Measurements from ENCODE around the gene MTNR1B. TPM values are rescaled to one million over a fixed set of nuclear protein-coding genes. Genes with fewer than 3 reads are reported as not detected.

The MTNR1B gene
- total RNA-seq: under 1 TPM in 1 of 2 donors, not detected in 1; 0.62 TPM

GRCh38 chr11:92969634-92970347, at the start of gene MTNR1B:
Gene MTNR1B (plus strand): TSS chr11:92969651. CDS start chr11:92969726, 75 bp downstream.
- TF ChIP-seq POLR2AphosphoS5 (IDR thresholded peaks at IDR 0.05) (no peak), POLR2A (IDR thresholded peaks at IDR 0.05) (no peak), CTCF (IDR thresholded peaks at IDR 0.05) (no peak)
- intact Hi-C loops (cut with DNase I): no loop called here
- DNase-seq (ENCODE audit: low spot score): no peak
- no peaks in the 10 kb centered on the region for H3K9me3 ChIP-seq
- no peak within 1 kb of the TSS for H3K27ac ChIP-seq
- H3K4me1 ChIP-seq (replicated peaks): no peaks in the 10 kb centered on the region
- no peak within 1 kb of the TSS for H3K4me3 ChIP-seq
- H3K36me3 ChIP-seq: no peaks in the 10 kb centered on the region
- 16% methylated on average over 54 of the region's 58 CpGs for WGBS
- peaks cover 5% of the 10 kb centered on the region for H3K27me3 ChIP-seq (replicated peaks; ENCODE audit: insufficient read depth)

DNA sequence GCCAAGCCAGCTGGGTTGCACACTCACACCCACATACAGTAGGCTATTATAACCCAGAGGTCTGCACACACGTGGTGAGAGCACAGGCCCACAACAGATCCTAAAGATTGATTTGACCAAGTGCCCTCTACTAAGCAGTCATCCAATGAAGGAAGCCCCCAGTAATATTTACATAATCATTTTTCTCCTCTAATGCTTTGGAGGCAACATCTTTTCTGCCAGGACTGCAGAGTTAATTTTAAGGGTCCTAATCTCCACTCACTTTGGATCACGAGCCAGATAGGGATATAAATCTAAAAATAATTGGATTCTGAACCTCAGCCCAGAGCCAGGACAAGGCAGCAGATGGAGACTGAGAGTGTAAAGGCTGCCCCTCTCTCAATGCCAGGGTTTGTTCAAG, 49.1 kb upstream of the MTNR1B start:
- H3K36me3 ChIP-seq: no peaks in the 10 kb centered on the region
- no peak overlapping the region for H3K4me3 ChIP-seq
- TF ChIP-seq CTCF (IDR thresholded peaks at IDR 0.05) (no peak), POLR2AphosphoS5 (IDR thresholded peaks at IDR 0.05) (no peak), POLR2A (IDR thresholded peaks at IDR 0.05) (no peak)
- no peaks in the 10 kb centered on the region for H3K4me1 ChIP-seq (replicated peaks)
- 14% methylated on average over 2 of the region's 2 CpGs for WGBS
- H3K27ac ChIP-seq: no peak overlapping the region
- no peak for DNase-seq (ENCODE audit: low spot score)
- H3K9me3 ChIP-seq: no peaks in the 10 kb centered on the region
- intact Hi-C loops (cut with DNase I): no loop called here
- no peaks in the 10 kb centered on the region for H3K27me3 ChIP-seq (replicated peaks; ENCODE audit: insufficient read depth)

DNA sequence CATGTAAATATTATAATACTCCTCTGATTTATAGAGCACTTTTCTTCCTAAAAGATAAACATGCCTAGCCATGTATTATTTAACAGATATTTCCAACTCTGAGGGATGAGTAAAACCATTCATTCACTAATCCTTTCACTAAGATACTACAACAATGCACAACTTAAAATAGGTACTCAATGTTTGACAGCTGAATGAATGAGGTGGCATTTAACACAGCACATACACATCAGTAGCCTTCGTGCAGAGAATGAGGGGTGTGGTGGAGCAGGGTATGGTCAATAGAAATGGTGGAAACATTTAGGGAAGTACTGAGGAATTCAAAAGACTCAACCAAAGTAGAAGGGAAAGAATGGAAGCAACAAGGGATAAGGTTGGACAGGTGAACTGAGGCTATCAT, 46.7 kb upstream of the MTNR1B start:
- no peak overlapping the region for H3K4me3 ChIP-seq
- TF ChIP-seq POLR2A (IDR thresholded peaks at IDR 0.05) (no peak), CTCF (IDR thresholded peaks at IDR 0.05) (no peak), POLR2AphosphoS5 (IDR thresholded peaks at IDR 0.05) (no peak)
- no peaks in the 10 kb centered on the region for H3K27me3 ChIP-seq (replicated peaks; ENCODE audit: insufficient read depth)
- WGBS: 13% methylated on average over 1 of the region's 1 CpG
- H3K27ac ChIP-seq: no peak overlapping the region
- H3K9me3 ChIP-seq: no peaks in the 10 kb centered on the region
- DNase-seq (ENCODE audit: low spot score): no peak
- no peaks in the 10 kb centered on the region for H3K4me1 ChIP-seq (replicated peaks)
- no peaks in the 10 kb centered on the region for H3K36me3 ChIP-seq
- intact Hi-C loops (cut with DNase I): no loop called here

DNA sequence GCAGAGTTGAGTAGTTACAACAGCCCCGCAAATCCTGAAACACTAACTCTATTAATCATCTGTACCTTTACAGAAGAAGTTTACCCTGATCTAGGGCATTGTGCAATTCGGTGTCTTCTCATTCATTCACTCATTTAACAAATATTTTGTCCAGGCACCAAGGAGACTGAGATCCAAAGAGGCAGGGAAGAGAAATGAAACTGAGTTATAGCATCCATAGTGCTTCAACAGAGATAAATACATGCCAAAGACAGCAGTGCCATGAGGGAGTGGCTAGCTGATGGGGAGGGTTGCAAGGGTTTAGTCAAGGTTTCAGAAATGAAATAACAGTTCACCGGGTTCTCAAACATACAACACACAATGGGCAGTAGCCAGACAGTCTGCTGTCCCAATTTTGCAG, 40.2 kb upstream of the MTNR1B start:
- TF ChIP-seq CTCF (IDR thresholded peaks at IDR 0.05) (no peak), POLR2A (IDR thresholded peaks at IDR 0.05) (no peak), POLR2AphosphoS5 (IDR thresholded peaks at IDR 0.05) (no peak)
- no peak for DNase-seq (ENCODE audit: low spot score)
- H3K36me3 ChIP-seq: no peaks in the 10 kb centered on the region
- H3K27me3 ChIP-seq (replicated peaks; ENCODE audit: insufficient read depth): no peaks in the 10 kb centered on the region
- 82% methylated on average over 3 of the region's 3 CpGs for WGBS
- H3K27ac ChIP-seq: no peak overlapping the region
- H3K4me1 ChIP-seq (replicated peaks): no peaks in the 10 kb centered on the region
- H3K9me3 ChIP-seq: no peaks in the 10 kb centered on the region
- intact Hi-C loops (cut with DNase I): no loop called here
- no peak overlapping the region for H3K4me3 ChIP-seq

GRCh38 chr11:92929653-92930052, 39.8 kb upstream of the MTNR1B start:
- intact Hi-C loops (cut with DNase I): no loop called here
- WGBS: 95% methylated on average over 11 of the region's 11 CpGs
- TF ChIP-seq CTCF (IDR thresholded peaks at IDR 0.05): no peak
- TF ChIP-seq POLR2A (IDR thresholded peaks at IDR 0.05): no peak
- no peak for TF ChIP-seq POLR2AphosphoS5 (IDR thresholded peaks at IDR 0.05)

More at GRCh38 chr11:92929653-92930052, 39.8 kb upstream of the MTNR1B start:
- Histone ChIP-seq H3K27me3 (replicated peaks; ENCODE audit: insufficient read depth) (no peaks in the 10 kb centered on the region), H3K36me3 (no peaks in the 10 kb centered on the region), H3K27ac (no peak overlapping the region), H3K4me1 (replicated peaks) (no peaks in the 10 kb centered on the region), H3K4me3 (no peak overlapping the region), H3K9me3 (no peaks in the 10 kb centered on the region)
- DNase-seq (ENCODE audit: low spot score): no peak
